ENCODE data around the gene MAP1B. TPM values are rescaled to one million over a fixed set of nuclear protein-coding genes. Genes with fewer than 3 reads are reported as not detected.

MAP1B gene
- total and polyA plus RNA-seq, 2 of the 4 experiments (the other 2 are of a cell fraction), result 41.1 to 183 TPM

DNA sequence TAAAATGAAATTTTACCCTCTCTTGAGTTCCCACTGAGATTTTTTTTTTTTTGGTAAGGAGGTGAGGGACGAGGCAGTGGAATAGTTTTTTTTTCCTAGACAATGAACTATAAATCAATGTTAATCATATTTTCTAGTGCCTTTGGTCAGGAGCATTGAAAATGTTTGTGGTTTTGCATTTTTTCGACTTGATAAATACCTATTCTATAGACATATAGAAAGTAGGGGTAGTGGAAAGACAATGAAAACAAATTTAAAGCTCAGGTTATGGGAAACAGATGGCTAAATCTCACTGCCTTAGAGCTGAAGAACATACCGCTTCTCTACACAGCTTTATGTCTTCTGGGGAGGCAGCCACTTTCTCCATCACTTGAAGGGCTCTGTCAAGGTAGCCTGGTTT, 118.5 kb downstream of the MAP1B start:
- Histone ChIP-seq H3K4me3 (ENCODE audit: insufficient read depth, low read depth, low read length) (no peak overlapping the region), H2AK5ac (ENCODE audit: low read depth, low read length) (no peak overlapping the region; the same call in 1 of the 2 replicates), H3K4ac (ENCODE audit: low read depth, low read length) (no peak overlapping the region), H3K9ac (ENCODE audit: low read depth, low read length) (no peak overlapping the region), H2AK9ac (replicated peaks; ENCODE audit: low read depth, low read length, poor library complexity) (no peak overlapping the region), H3K18ac (ENCODE audit: low read depth, low read length) (no peak overlapping the region), H4K8ac (ENCODE audit: low read depth in 2 of 2, low read length in 2 of 2) (no peak overlapping the region), H3K4me2 (ENCODE audit: low read depth, low read length) (no peak overlapping the region), H3K4me1 (ENCODE audit: control insufficient read depth, insufficient read depth, low read length) (peaks cover 3% of the 10 kb centered on the region), H2BK20ac (ENCODE audit: low read depth, low read length) (no peak overlapping the region), H3K56ac (ENCODE audit: extremely low read depth, insufficient read depth, low read length) (no peak overlapping the region), H3K23ac (ENCODE audit: low read depth, low read length) (no peak overlapping the region), H2BK5ac (ENCODE audit: low read depth, low read length, poor library complexity, severe bottlenecking) (no peak overlapping the region), H3K27ac (ENCODE audit: insufficient read depth, low read length) (no peak overlapping the region), H3K9me1 (ENCODE audit: insufficient read depth, low read length) (peaks cover 5% of the 10 kb centered on the region), H3K27me3 (ENCODE audit: control insufficient read depth, insufficient read depth, low read length) (no peaks in the 10 kb centered on the region), H3K36me3 (ENCODE audit: control insufficient read depth, insufficient read depth, low read length) (peaks cover 21% of the 10 kb centered on the region), H2AFZ (replicated peaks; ENCODE audit: low read length, poor library complexity) (no peak overlapping the region), H3K9me3 (ENCODE audit: control insufficient read depth, insufficient read depth, low read length) (no peaks in the 10 kb centered on the region), H4K91ac (ENCODE audit: insufficient read depth, low read depth, low read length) (no peak overlapping the region), H3K79me1 (ENCODE audit: low read depth in 1 of 2, low read length in 2 of 2) (peaks cover 0 to 7% of the 10 kb centered on the region in 2 experiments; a peak in 1 of 4 replicates), H2BK15ac (ENCODE audit: low read depth, low read length) (no peak overlapping the region), H2BK120ac (ENCODE audit: low read depth, low read length) (no peak overlapping the region), H3K14ac (replicated peaks; ENCODE audit: low read depth, low read length) (no peak overlapping the region), H4K5ac (ENCODE audit: low read depth, low read length) (no peak overlapping the region), H4K20me1 (ENCODE audit: insufficient read depth, low read length) (0 out of 2 replicates have a peak, but pooled peaks cover 3% of the 10 kb centered on the region)
- ATAC-seq (ENCODE audit: low read depth) (no peak), DNase-seq (no peak)
- TF ChIP-seq, protein P1, sequence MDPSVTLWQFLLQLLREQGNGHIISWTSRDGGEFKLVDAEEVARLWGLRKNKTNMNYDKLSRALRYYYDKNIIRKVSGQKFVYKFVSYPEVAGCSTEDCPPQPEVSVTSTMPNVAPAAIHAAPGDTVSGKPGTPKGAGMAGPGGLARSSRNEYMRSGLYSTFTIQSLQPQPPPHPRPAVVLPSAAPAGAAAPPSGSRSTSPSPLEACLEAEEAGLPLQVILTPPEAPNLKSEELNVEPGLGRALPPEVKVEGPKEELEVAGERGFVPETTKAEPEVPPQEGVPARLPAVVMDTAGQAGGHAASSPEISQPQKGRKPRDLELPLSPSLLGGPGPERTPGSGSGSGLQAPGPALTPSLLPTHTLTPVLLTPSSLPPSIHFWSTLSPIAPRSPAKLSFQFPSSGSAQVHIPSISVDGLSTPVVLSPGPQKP (IDR thresholded peaks at IDR 0.05; ENCODE audit: borderline replicate concordance, low read depth, low read length), result no peak
- TF ChIP-seq RAD21 (IDR thresholded peaks at IDR 0.05; ENCODE audit: low read length) (no peak), CHD1 (IDR thresholded peaks at IDR 0.05; ENCODE audit: low read depth, low read length) (no peak), MAZ (IDR thresholded peaks at IDR 0.05; ENCODE audit: borderline replicate concordance, low read depth, low read length) (no peak), MXI1 (IDR thresholded peaks at IDR 0.05; ENCODE audit: borderline replicate concordance, low read depth, low read length) (no peak), BHLHE40 (IDR thresholded peaks at IDR 0.05; ENCODE audit: low read depth, low read length) (no peak), CEBPB (IDR thresholded peaks at IDR 0.05; ENCODE audit: low read depth, low read length) (no peak)
- in situ Hi-C loops (cut with MboI; ENCODE audit: low sequenced_read_pairs) (no loop called here), dilution Hi-C loops (cut with HindIII; ENCODE audit: low sequenced_read_pairs, unreplicated experiment) (no loop called here), intact Hi-C loops (cut with micrococcal nuclease) (no loop called here)
- ChIA-PET POLR2A (ENCODE audit: unreplicated experiment) (no interaction called here), CTCF (no interaction called here)
- no TSS peak for BruUV-seq (replicated peaks)
- WGBS, 2 experiments (ENCODE audit: extremely low coverage in 2 of 2, insufficient read length in 1 of 2), result no CpG with 5 or more reads among the region's 3 CpGs
